HUES48 (cell line): ENCODE measurements around the gene SEPTIN12.

Source experiments
- H3K27ac ChIP-seq: one replicate; pipeline ENCODE4 v1.7.0; 2013; ENCODE audit warnings: low read depth, low read length, inconsistent platforms
- H3K27me3 ChIP-seq: 2 replicates; pipeline ENCODE4 v1.6.1; 2013; ENCODE audit warnings: mild to moderate bottlenecking, low read length; ENCODE audit not compliant: control insufficient read depth, insufficient read depth
- H3K36me3 ChIP-seq: 2 replicates; pipeline ENCODE4 v1.6.1; 2013; ENCODE audit warnings: low read length; ENCODE audit not compliant: control insufficient read depth, insufficient read depth
- H3K4me1 ChIP-seq: 2 replicates; pipeline ENCODE4 v1.6.1; 2013; ENCODE audit warnings: mild to moderate bottlenecking, low read length; ENCODE audit not compliant: control insufficient read depth, insufficient read depth
- H3K4me3 ChIP-seq: 2 replicates; pipeline ENCODE4 v1.5.1; 2013; ENCODE audit warnings: mild to moderate bottlenecking, low read depth, low read length
- H3K9ac ChIP-seq: 2 replicates; pipeline ENCODE4 v1.6.1; 2013; ENCODE audit warnings: mild to moderate bottlenecking, low read depth, low read length, moderate library complexity
- H3K9me3 ChIP-seq: 2 replicates; pipeline ENCODE4 v1.6.1; 2013; ENCODE audit warnings: low read length; ENCODE audit not compliant: control insufficient read depth, insufficient read depth

The SEPTIN12 gene

GRCh38 chr16:4787627-4788482 lies at the start of gene SEPTIN12:
TSS of gene SEPTIN12 (minus strand) at chr16:4788345. CDS start at chr16:4787645, 700 bp downstream.
- H3K9ac ChIP-seq = no peak within 1 kb of the TSS
- no peak within 1 kb of the TSS for H3K27ac ChIP-seq

GRCh38 chr16:4836727-4837126 lies 48.6 kb upstream of the SEPTIN12 start:
- no peaks in the 10 kb centered on the region for H3K9me3 ChIP-seq
- no peak overlapping the region for H3K9ac ChIP-seq
- H3K27me3 ChIP-seq = no peaks in the 10 kb centered on the region
- no peak overlapping the region for H3K27ac ChIP-seq
- H3K4me1 ChIP-seq = no peaks in the 10 kb centered on the region
- H3K36me3 ChIP-seq = peaks cover 87% of the 10 kb centered on the region
- no peak overlapping the region for H3K4me3 ChIP-seq

More at GRCh38 chr16:4787627-4788482, at the start of gene SEPTIN12:
- H3K4me3 ChIP-seq = no peak within 1 kb of the TSS
- H3K36me3 ChIP-seq = no peaks in the 10 kb centered on the region
- H3K9me3 ChIP-seq = no peaks in the 10 kb centered on the region
- H3K4me1 ChIP-seq = peaks cover 10% of the 10 kb centered on the region
- no peaks in the 10 kb centered on the region for H3K27me3 ChIP-seq

- Histone ChIP-seq H3K27me3 (no peaks in the 10 kb centered on the region), H3K36me3 (peaks cover 86% of the 10 kb centered on the region), H3K27ac (no peak overlapping the region), H3K4me3 (no peak overlapping the region), H3K9me3 (no peaks in the 10 kb centered on the region), H3K4me1 (no peaks in the 10 kb centered on the region), H3K9ac (no peak overlapping the region)
Observed at GRCh38 chr16:4833584-4833983, 45.4 kb upstream of the SEPTIN12 start.

GRCh38 chr16:4832698-4833343 lies 44.7 kb upstream of the SEPTIN12 start:
- Histone ChIP-seq H3K4me3 (no peak overlapping the region), H3K27ac (no peak overlapping the region), H3K9me3 (no peaks in the 10 kb centered on the region), H3K36me3 (peaks cover 86% of the 10 kb centered on the region), H3K4me1 (no peaks in the 10 kb centered on the region), H3K9ac (no peak overlapping the region), H3K27me3 (no peaks in the 10 kb centered on the region)

- no peak overlapping the region for H3K27ac ChIP-seq
- no peaks in the 10 kb centered on the region for H3K9me3 ChIP-seq
- peaks cover 88% of the 10 kb centered on the region for H3K36me3 ChIP-seq
- no peak overlapping the region for H3K9ac ChIP-seq
- H3K4me3 ChIP-seq = no peak overlapping the region
- no peaks in the 10 kb centered on the region for H3K4me1 ChIP-seq
- H3K27me3 ChIP-seq = no peaks in the 10 kb centered on the region
Observed at GRCh38 chr16:4831616-4832015, 43.5 kb upstream of the SEPTIN12 start.

- Histone ChIP-seq H3K27ac (no peak overlapping the region), H3K27me3 (no peaks in the 10 kb centered on the region), H3K9ac (no peak overlapping the region), H3K9me3 (no peaks in the 10 kb centered on the region), H3K4me3 (no peak overlapping the region), H3K4me1 (no peaks in the 10 kb centered on the region), H3K36me3 (peaks cover 89% of the 10 kb centered on the region)
Observed at GRCh38 chr16:4830408-4830807, 42.3 kb upstream of the SEPTIN12 start.

GRCh38 chr16:4828567-4829321 lies 40.6 kb upstream of the SEPTIN12 start:
- Histone ChIP-seq H3K36me3 (peaks cover 92% of the 10 kb centered on the region), H3K4me3 (no peak overlapping the region), H3K27me3 (no peaks in the 10 kb centered on the region)

GRCh38 chr16:4826980-4827379 lies 38.8 kb upstream of the SEPTIN12 start:
- H3K27ac ChIP-seq = no peak overlapping the region
- H3K4me3 ChIP-seq = no peak overlapping the region

More at GRCh38 chr16:4828567-4829321, 40.6 kb upstream of the SEPTIN12 start:
- no peaks in the 10 kb centered on the region for H3K4me1 ChIP-seq
- H3K9me3 ChIP-seq = no peaks in the 10 kb centered on the region
- no peak overlapping the region for H3K27ac ChIP-seq
- H3K9ac ChIP-seq = no peak overlapping the region

GRCh38 chr16:4826526-4826925 lies 38.4 kb upstream of the SEPTIN12 start:
- Histone ChIP-seq H3K27ac (no peak overlapping the region), H3K36me3 (peaks cover 89% of the 10 kb centered on the region), H3K9me3 (no peaks in the 10 kb centered on the region), H3K9ac (no peak overlapping the region), H3K27me3 (no peaks in the 10 kb centered on the region), H3K4me3 (no peak overlapping the region), H3K4me1 (no peaks in the 10 kb centered on the region)

More at GRCh38 chr16:4826980-4827379, 38.8 kb upstream of the SEPTIN12 start:
- Histone ChIP-seq H3K27me3 (no peaks in the 10 kb centered on the region), H3K36me3 (peaks cover 89% of the 10 kb centered on the region), H3K9me3 (no peaks in the 10 kb centered on the region), H3K4me1 (no peaks in the 10 kb centered on the region), H3K9ac (no peak overlapping the region)

- Histone ChIP-seq H3K4me1 (no peaks in the 10 kb centered on the region), H3K27ac (no peak overlapping the region), H3K4me3 (no peak overlapping the region), H3K36me3 (peaks cover 89% of the 10 kb centered on the region), H3K9ac (no peak overlapping the region), H3K9me3 (no peaks in the 10 kb centered on the region), H3K27me3 (no peaks in the 10 kb centered on the region)
Observed at GRCh38 chr16:4825196-4825595, 37.1 kb upstream of the SEPTIN12 start.
